Small intestine (tissue), 7 donors: ENCODE results near the gene RNASET2. TPM values are rescaled to one million over a fixed set of nuclear protein-coding genes. Genes with fewer than 3 reads are reported as not detected.

ENCODE experiments used
- DNase-seq, 2 donors: peaks; one replicate each; pipeline versions ENCODE4 v3.0.0 to v3.0.0-alpha.2; 2013
- FAIRE-seq: peaks from 2 replicates; lab custom pipeline; 2012; peaks lifted over from hg19 to GRCh38; lab: Jason Lieb, UNC
- H3K27ac ChIP-seq, 3 donors: one replicate each; pipeline ENCODE4 v1.5.1; 2013; ENCODE audit warnings: low read length in 2 of 3, mild to moderate bottlenecking in 2 of 3, control low read depth in 1 of 3, inconsistent platforms in 1 of 3, low read depth in 1 of 3, moderate library complexity in 1 of 3
- H3K27me3 ChIP-seq, 3 donors: one replicate each; pipeline ENCODE4 v1.6.1; 2013; ENCODE audit warnings: low read length in 3 of 3, inconsistent platforms in 1 of 3; ENCODE audit not compliant: control insufficient read depth in 3 of 3, insufficient read depth in 3 of 3
- H3K36me3 ChIP-seq, 3 donors: one replicate each; pipeline ENCODE4 v1.6.1; 2013; ENCODE audit warnings: low read length in 3 of 3, inconsistent platforms in 1 of 3, low read depth in 1 of 3, mild to moderate bottlenecking in 1 of 3, moderate library complexity in 1 of 3; ENCODE audit not compliant: control insufficient read depth in 3 of 3, insufficient read depth in 2 of 3
- H3K4me1 ChIP-seq, 3 donors: one replicate each; pipeline ENCODE4 v1.6.1; 2013; ENCODE audit warnings: low read length in 2 of 3, inconsistent platforms in 1 of 3, low read depth in 1 of 3, mild to moderate bottlenecking in 1 of 3, moderate library complexity in 1 of 3; ENCODE audit not compliant: control insufficient read depth in 3 of 3, insufficient read depth in 2 of 3
- H3K4me3 ChIP-seq, 3 donors: one replicate each; pipeline ENCODE4 v1.5.1; 2013; ENCODE audit warnings: low read length in 3 of 3, control low read depth in 1 of 3, inconsistent platforms in 1 of 3, low read depth in 1 of 3, mild to moderate bottlenecking in 1 of 3, moderate library complexity in 1 of 3
- H3K9me3 ChIP-seq, 2 donors: one replicate each; pipeline ENCODE4 v1.6.1; 2013; ENCODE audit warnings: low read depth in 1 of 2, low read length in 1 of 2; ENCODE audit not compliant: control insufficient read depth in 2 of 2, insufficient read depth in 1 of 2
- WGBS, 3 donors: extraction: QIAGEN DNeasy Blood & Tissue Kit; methylation state at CpG; one replicate each; pipeline ENCODE4 v1.1.7; 2013; 5-methylcytosine and 5-hydroxymethylcytosine counted together
- polyA plus RNA-seq, 4 donors: library from polyadenylated mRNA; stranded (reverse) in 3 of 4; unstranded in 1 of 4; fragments of 200-250 nt in 3 of 4; fragments of 120-200 nt in 1 of 4; gene quantifications; one replicate each; pipeline versions ENCODE4 v1.2.1 to v1.2.3, GENCODE V29; 2013
- donor health status: healthy with polysubstance abuse.
- donor health status: control.
- donor health status: control.
- donor health status: Bipolar disorder and iron deficiency.
- donor health status: healthy.

The RNASET2 gene
- polyA plus RNA-seq, 4 donors, result 25.7 to 78.5 (median 41.6) TPM

- H3K4me1 ChIP-seq, result peaks cover 0 to 6% (median 3%) of the 10 kb centered on the region in 3 donors
- H3K27ac ChIP-seq, result no peak overlapping the region
- WGBS, 3 donors, result 80 to 94% (median 92%) methylated on average over 3 of the region's 3 CpGs
- no peak overlapping the region for H3K4me3 ChIP-seq
- DNase-seq (no peak), FAIRE-seq (no peak)
- no peaks in the 10 kb centered on the region for H3K36me3 ChIP-seq
- peaks cover 0 to 10% of the 10 kb centered on the region in 2 donors for H3K9me3 ChIP-seq
- no peaks in the 10 kb centered on the region for H3K27me3 ChIP-seq
These were observed 4.2 kb upstream of the RNASET2 start for GRCh38 chr6:166960609-166960978.

GRCh38 chr6:166959911-166960608 lies 3.7 kb upstream of the RNASET2 start:
- FAIRE-seq (no peak), DNase-seq (no peak)
- Histone ChIP-seq H3K4me3 (no peak overlapping the region), H3K4me1 (peaks cover 0 to 9% (median 3%) of the 10 kb centered on the region in 3 donors), H3K27ac (peak overlapping the region in 1 of 3 donors; percentile 80), H3K27me3 (no peaks in the 10 kb centered on the region), H3K36me3 (no peaks in the 10 kb centered on the region), H3K9me3 (peaks cover 0 to 7% of the 10 kb centered on the region in 2 donors)
- WGBS, 3 donors, result 76 to 87% (median 85%) methylated on average over 9 of the region's 9 CpGs

GRCh38 chr6:166958926-166959861 lies 2.8 kb upstream of the RNASET2 start:
- 56 to 64% (median 58%) methylated on average over 13 of the region's 13 CpGs for WGBS, 3 donors
- no peak overlapping the region for H3K4me3 ChIP-seq

GRCh38 chr6:166957805-166958076 lies 1.4 kb upstream of the RNASET2 start:
- H3K27ac ChIP-seq, result peak overlapping the region in 2 of 3 donors; percentile 96 to 97
- DNase-seq (no peak), FAIRE-seq (no peak)
- H3K4me1 ChIP-seq, result peaks cover 0 to 10% (median 3%) of the 10 kb centered on the region in 3 donors
- 73 to 83% (median 79%) methylated on average over 5 of the region's 5 CpGs for WGBS, 3 donors
- H3K9me3 ChIP-seq, result no peaks in the 10 kb centered on the region
- no peaks in the 10 kb centered on the region for H3K27me3 ChIP-seq
- no peaks in the 10 kb centered on the region for H3K36me3 ChIP-seq
- no peak overlapping the region for H3K4me3 ChIP-seq

More at GRCh38 chr6:166958926-166959861, 2.8 kb upstream of the RNASET2 start:
- H3K4me1 ChIP-seq, result peaks cover 0 to 10% (median 3%) of the 10 kb centered on the region in 3 donors
- H3K27ac ChIP-seq, result peak overlapping the region in 2 of 3 donors; percentile 46 to 80
- no peaks in the 10 kb centered on the region for H3K36me3 ChIP-seq
- DNase-seq, result peak; percentile 16 to 64
- no peaks in the 10 kb centered on the region for H3K27me3 ChIP-seq
- H3K9me3 ChIP-seq, result no peaks in the 10 kb centered on the region
- FAIRE-seq, result no peak

- H3K9me3 ChIP-seq, result no peaks in the 10 kb centered on the region
- no peaks in the 10 kb centered on the region for H3K27me3 ChIP-seq
- H3K27ac ChIP-seq, result peak overlapping the region; percentile 68 to 97 (median 96)
- H3K4me1 ChIP-seq, result peaks cover 0 to 10% (median 3%) of the 10 kb centered on the region in 3 donors
- FAIRE-seq (no peak), DNase-seq (peak; percentile 61 to 87)
- H3K36me3 ChIP-seq, result peaks cover 0 to under 1% (median 0%) of the 10 kb centered on the region in 3 donors
- 2 to 6% (median 5%) methylated on average over 26 of the region's 26 CpGs for whole genome bisulfite sequencing, 3 donors
- H3K4me3 ChIP-seq, result peak overlapping the region; percentile 59 to 72 (median 64)
These were observed 896 bp upstream of the RNASET2 start for GRCh38 chr6:166957087-166957804.

GRCh38 chr6:166955865-166956443 lies 396 bp downstream of the RNASET2 start:
- no peaks in the 10 kb centered on the region for H3K9me3 ChIP-seq
- H3K36me3 ChIP-seq, result peaks cover 0 to 11% (median 0%) of the 10 kb centered on the region in 3 donors
- WGBS, 3 donors, result 0 to 1% (median 1%) methylated on average over 41 to 54 of the region's 54 CpGs
- H3K27ac ChIP-seq, result peak overlapping the region; percentile 27 to 71 (median 44)
- H3K4me3 ChIP-seq, result peak overlapping the region; percentile 59 to 97 (median 64)
- FAIRE-seq, result no peak
- H3K4me1 ChIP-seq, result peaks cover 0 to 10% (median 3%) of the 10 kb centered on the region in 3 donors
- no peak for DNase-seq
- H3K27me3 ChIP-seq, result no peaks in the 10 kb centered on the region

- Histone ChIP-seq H3K36me3 (peaks cover 0 to 17% (median 0%) of the 10 kb centered on the region in 3 donors), H3K27ac (peak overlapping the region; percentile 27 to 71 (median 44)), H3K27me3 (no peaks in the 10 kb centered on the region), H3K4me1 (peaks cover 0 to 10% (median 3%) of the 10 kb centered on the region in 3 donors), H3K9me3 (no peaks in the 10 kb centered on the region), H3K4me3 (peak overlapping the region; percentile 59 to 97 (median 64))
- WGBS, 3 donors, result 13 to 47% (median 26%) methylated on average over 25 to 52 of the region's 52 CpGs
- no peak for FAIRE-seq
- DNase-seq, result peak; percentile 47 to 48
These were observed 1.1 kb downstream of the RNASET2 start for GRCh38 chr6:166955121-166955864.
